SHP77 treated with DMSO at 0.1 percent for 48 hours (cell line): ENCODE data around the gene ZNF490.
"Not testable (repeated sequence)": the region's sequence is repeated elsewhere in the genome, so short reads cannot be mapped to it uniquely, and the experiment has no call there.

Experiments used
- DNase-seq: peaks from one replicate; lab custom pipeline; 2025; lab: John Stamatoyannopoulos, UW

ZNF490 gene

DNA sequence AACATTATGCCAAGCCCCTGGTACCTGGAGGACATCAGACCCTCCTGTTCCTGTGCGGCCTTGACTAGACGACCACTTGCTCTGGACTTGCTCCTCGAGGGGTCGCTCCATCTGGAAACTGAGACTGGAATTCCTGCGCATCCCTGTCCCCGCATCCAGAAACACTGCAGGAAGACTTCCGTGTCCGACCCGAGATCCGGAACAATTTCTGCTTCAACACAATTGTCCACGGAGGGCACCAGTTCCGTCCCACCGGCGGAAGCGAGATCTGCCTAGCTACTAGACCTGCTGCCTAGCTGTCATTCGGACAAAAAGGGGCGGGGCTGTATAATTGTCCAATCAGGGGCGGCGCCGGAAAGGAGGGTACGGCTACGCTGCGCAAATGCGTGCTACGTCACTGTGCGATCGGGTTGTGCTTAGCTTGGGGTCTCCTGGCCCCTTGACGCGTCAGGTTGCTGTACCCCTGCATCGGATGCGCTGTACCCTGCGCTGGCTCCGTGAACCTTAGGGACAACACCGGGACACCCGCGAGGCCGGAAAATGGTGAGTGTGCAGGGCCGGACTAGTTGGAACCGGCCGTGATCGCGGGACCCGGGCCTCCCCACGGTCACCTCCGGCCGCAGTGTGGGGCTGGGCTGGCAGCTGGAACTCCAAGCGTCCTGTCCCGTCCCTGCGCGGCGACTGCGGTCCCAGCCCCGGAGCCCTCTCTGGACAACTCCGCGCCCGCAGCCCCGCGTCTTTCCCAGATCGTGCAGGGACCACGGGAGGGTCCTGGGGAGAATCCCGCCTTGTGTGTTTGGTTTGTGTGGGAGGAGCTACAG lies at the start of gene ZNF490, which contains the start of gene ZNF791:
TSS of gene ZNF490 (minus strand) at position 274 of the 821 bp plus-strand sequence. CDS start at position 141, 133 bp downstream.
TSS of gene ZNF791 (plus strand) at position 381 of the 821 bp plus-strand sequence. CDS start at position 541, 160 bp downstream.
- DNase-seq: peak; percentile 90

DNA sequence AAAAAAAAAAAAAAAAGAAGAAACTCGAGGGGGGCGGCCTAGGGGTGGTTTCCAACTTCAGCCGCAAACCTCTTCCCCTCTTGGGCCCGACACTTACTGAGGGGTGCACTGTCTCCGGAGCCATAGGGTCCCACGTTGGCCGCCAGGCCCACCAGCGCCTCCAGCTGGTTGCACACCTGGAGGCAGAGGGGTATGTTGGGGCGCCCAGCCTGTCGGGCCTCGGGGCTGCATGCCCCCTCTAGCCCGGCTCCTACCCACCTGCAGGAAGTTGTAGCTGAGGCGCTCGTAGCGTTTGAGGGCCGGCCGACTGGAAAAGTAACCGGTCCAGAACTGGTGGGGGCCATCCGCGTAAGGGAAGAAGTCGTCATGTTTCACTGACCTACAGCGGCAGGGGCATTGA lies 47.4 kb upstream of the ZNF490 start:
- no peak for DNase-seq

DNA sequence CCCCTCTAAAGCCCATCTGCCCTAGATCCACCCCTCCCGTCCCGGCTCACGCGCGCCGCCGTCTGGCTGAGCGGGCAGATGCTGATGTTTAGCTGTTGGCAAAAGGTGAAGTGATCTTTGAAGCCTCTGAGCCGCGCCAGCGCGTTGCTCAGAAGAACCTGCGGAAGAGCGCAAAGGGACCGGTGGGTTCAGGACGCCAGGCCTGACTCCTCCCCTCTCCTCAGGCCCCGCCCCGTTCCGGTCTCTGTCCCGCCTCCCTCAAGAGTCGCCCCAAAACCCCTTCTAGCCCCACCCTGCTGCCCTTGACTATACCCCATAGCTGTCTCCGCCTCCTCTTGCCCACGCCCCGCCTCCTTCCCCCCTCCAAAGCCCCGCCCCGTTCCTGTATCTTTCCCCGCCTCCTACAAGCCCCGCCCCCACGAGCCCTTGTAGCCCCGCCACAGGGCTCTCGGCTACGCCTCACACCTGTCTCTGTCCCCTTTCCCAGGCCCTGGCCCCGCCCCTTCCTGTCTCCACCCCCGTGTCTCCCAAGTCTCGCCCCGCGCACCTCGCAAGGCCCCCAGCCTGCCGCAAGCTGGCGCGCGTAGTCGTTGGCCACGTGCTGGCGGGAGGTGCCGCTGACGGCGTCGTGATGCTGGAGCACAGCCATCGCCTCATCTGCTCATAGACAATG lies 46.4 kb upstream of the ZNF490 start:
- DNase-seq: no peak

DNA sequence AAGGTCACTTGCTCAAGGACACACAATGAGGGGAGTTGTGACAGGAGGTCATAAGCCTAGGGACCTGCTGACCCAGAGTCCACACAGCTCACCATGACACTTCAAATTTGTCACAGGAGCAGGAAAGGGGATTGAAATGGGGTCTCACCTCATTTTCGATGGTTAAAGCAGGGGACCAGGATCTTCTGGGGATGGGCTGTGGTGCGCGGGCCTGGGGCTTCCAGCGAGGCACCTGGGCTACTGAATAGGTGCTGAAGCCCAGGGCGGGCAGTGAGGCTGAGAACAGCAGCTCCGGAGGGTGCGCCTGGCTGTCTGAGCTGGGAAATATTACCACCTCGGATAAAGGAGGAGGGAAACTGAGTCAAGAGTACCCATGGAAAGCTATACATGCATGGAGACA lies 44.9 kb upstream of the ZNF490 start:
- DNase-seq: no peak

DNA sequence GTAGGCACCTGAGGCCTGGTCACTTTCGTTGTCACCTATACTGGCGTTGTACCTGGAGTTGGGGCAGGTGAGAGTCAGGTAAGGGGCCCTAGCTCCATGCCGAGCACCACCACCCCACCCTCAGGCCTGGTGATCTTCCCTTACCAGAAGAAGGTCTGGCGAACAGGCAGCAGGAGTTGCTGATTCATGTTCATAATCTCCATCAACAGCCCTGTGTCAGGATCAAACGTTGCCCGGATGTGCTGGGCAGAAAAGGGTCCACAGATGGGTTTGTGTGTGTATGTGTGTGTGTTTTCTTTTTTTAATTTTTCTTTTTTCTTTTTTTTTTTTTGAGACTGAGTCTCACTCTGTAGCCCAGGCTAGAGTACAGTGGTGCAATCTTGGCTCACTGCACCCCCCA lies 41.6 kb upstream of the ZNF490 start:
- no peak for DNase-seq

DNA sequence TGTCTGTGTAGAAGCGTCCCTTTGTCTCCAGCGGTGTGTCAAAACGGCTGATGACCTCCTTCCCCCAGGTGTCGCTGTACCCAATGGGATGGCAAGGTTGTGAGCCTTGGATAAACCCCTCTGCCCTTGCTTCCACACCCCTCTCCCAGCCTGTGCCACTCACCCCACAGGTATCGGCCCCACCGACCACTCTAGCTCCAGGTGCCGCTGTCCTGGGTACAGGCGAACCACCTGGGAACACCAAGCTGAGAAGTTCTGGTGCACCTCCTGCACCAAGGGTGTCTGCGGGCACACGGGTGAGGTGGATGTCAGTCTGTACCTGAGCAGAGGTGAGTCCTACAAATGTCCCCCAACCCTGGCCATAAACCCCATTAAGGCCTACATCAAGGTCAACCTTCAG lies 39.3 kb upstream of the ZNF490 start:
- DNase-seq: no peak

DNA sequence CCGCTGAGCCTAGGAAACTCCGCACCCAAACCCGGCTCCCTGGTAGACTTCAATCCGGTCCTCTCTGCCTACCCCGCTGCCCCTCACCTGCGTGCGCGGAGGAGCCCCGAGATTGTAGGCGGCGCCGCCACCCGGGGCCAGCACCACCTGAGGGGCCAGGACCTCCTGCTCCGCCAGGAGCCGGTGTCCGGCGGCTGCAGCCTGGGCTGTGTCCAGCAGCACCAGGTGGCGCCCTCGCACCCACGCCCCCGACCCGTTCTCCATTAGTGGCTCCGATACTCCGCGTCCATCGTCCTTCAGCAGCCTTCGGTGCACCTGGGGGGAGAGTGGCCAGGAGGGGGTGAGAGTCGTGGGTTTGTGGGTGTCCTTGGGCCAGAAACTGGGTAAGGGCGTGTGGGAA lies 37.5 kb upstream of the ZNF490 start:
- no peak for DNase-seq

DNA sequence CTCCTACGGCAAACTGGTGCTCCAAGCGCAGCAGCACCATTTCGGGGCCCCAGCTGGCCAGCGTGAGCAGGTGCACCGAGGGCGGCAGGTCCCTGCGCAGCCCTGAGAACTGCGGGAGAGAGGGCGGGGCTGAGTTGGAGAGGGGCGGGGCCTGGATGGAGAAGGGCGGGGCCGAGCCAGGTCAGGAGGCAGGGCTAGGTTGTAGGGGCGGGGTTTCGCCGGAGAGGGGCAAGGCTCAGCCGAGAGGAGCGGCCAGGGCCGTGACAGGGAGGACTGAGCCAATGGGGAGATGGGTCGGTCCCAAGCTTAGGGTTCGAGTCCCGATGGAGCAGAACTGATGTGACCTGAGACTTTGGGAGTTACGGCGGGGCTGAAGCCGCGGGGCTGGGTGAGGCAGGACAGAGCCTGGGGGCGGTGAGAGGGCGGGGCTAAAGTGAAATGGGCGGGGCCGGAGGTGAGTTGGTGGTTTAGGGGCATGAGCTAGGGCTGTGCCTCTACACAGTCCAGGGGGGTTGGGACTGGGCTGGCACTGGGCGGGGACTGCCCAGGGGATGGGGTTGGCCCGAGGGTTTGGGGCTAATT lies 37.0 kb upstream of the ZNF490 start:
- DNase-seq: no peak

DNA sequence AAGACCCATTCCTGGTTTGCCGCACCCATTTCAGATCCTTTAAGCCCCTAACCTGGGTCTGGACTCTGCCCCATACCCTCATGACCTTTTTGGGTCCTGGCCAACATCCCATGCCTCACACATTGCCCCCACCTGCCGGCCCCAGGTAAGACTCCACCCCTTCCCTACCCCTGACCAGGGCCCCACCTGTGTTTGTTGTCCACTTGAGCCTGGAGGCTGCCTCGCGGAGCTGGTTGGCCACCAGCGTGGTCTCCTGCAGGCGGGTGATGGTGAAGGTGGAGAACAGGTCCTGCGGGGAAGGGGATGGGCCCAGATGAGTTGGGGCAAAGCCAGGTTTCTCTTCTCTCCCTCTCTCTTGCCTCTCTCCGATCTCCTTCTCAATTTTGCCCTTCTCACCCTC lies 36.4 kb upstream of the ZNF490 start:
- DNase-seq: no peak

DNA sequence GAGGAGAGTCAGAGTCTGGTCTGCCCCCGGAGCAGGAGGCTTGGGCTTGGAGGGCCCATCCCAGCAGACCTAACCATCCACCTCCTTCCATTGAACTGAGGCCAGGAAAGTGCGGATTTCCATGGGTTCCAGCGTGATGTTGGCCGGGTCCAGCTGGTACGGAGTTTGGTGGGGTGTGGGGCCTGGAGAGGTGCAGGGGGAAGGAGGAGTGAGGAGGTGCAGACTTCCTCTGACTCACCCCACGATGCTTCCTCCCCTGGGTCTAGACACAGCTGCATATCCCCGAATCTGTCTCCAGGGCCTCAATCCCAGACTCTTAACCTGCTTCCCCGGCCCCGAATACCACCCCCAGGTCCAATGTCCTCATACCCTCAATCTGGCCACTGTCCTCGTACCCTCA lies 35.9 kb upstream of the ZNF490 start:
- no peak for DNase-seq

DNA sequence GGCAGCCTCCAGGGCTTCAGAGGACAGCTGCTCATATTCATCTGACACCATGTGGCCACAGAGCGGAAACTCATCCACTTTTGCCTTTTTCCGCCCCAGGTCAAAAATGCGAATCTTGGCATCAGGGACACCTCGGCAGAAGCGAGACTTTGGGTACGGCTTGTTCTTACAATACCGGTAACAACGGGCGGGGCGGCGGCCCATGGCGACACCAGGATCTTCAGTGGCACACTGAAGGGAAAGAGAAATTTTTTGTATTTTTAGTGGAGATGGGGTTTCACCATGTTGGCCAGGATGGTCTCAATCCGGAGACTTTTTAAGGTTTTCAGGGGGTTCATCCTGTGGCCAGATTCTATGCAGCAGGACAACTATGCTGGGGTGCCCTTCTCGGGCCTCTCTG lies 33.1 kb upstream of the ZNF490 start:
- not testable (repeated sequence) for DNase-seq

DNA sequence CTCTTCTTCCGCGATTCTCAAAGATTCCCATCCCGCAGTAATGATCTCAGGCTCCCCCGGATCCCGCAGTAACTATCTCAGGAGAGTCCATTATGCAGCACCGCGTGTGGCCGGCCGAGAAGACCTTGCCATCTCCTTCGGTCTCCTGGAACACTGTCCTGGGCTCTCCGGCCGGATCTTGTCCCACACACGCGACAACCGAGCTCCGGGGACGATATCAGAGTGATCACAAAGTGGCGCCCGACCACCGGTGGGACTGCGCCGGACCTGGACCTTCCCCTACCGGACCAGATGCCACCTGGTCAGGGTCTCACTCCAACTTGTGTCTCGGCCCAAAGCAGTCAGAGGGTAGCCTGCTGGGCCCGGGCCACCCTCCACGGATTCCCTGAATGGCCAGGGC lies 31.9 kb upstream of the ZNF490 start:
- DNase-seq: no peak

DNA sequence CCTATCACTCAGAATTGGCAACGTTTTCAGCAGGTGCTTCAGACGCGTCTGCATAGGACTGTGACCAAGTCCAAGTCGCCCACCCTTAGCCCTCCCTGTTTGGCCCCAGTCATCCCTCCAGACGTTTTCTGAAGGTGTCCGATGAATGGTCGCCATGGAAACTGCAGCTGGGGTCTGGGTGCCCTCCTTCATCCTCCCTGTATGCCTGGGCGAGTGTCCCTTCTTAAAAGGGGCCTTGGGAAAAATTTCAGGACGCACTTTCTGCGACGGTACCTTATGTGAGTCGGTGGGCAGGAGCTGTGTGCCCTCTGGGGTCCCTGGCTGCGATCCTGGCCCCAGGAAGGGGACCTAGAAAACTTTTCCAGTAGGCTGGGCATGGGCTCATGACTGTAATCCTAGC lies 30.8 kb upstream of the ZNF490 start:
- no peak for DNase-seq

DNA sequence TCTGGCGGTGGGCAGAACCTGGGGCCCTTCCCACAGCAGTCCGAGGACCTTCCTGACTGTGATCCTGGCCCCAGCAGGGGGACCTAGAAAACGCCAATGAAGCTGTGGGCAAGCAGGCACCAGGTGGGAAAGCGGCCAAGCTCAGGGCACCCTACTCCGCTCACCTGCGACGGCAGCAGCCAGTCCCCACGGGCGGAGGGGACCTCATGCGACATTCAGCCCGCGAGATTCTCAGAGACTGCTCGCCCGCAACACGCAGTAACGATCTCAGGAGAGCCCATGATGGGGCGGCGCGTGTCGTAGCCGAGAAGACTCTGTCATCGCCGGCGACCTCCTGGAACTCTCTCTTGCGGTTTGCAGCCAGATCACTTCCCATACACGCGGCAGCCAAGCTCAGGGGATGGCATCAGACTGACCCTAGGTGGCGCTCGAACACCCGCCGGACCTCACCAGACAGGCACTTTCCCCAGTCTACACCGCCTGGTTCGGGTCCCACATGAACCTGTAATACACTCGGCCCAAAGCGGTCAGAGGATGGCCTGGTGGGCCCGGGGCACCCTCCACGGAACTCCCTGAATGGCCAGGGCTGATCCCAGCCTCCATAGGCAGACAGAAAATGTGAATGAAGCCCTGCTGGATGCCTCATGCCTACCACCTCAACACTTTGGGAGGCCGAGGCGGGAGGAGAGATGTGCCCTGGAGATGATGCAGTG lies 29.4 kb upstream of the ZNF490 start:
- no peak for DNase-seq

DNA sequence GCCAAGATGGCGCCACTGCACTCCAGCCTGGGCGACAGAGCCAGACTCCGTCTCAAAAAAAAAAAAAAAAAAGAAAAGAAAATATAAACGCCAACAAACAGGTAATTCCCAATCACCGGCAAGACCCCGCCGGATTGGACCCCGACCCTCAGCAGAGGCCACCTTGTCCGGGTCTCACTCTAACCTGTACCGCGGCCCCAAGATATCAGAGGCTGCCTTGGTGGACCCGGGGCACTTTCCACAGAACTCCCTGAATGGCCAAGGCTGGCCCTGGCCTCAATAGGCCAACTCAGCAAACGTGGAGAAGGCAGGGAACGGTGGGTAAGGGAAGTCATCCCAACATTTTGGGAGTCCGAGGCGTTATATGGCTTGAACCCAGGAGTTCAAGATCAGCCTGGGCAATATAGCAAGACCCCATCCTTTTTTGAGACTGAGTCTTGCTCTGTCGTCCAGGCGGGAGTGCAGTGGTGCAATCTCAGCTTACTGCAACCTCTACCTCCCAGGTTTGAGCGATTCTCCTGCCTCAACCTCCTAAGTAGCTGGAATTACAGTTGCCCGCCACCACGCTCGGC lies 28.1 kb upstream of the ZNF490 start:
- no peak for DNase-seq

DNA sequence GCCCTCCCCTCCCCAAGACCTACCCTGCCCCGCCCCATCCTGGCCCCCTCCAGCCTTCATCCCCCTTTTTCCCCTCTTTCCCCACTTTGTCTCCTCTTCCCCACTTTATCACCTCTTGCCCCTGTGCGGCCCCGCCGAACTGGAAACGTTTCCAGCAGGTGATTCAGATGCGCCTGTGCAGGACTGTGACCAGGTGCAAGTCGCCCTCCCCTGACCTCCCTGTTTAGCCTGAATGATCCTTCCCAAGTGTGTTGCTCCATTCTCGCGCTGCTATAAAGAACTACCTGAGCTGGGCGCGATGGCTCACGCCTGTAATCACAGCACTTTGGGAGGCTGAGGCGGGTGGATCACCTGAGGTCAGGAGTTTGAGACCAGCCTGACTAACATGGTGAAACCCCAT lies 26.0 kb upstream of the ZNF490 start:
- DNase-seq: no peak

DNA sequence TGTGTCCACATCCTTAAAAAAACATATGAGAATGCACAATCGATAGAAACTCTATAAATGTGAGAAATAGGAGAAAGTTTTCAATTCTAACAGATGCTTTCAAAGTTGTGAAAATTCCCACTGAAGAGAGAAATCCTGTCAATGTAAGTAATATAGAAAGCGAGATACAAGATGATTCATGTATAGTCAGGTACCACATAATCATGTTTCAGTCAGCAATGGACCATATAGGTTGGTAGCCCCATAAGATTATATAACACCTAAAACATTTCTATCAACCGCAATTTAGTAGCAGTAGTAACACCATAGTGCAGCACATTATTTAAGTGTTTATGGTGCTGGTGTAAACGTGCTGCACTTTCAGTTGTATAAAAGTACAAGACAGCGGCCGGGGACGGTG lies 18.6 kb upstream of the ZNF490 start:
- no peak for DNase-seq

DNA sequence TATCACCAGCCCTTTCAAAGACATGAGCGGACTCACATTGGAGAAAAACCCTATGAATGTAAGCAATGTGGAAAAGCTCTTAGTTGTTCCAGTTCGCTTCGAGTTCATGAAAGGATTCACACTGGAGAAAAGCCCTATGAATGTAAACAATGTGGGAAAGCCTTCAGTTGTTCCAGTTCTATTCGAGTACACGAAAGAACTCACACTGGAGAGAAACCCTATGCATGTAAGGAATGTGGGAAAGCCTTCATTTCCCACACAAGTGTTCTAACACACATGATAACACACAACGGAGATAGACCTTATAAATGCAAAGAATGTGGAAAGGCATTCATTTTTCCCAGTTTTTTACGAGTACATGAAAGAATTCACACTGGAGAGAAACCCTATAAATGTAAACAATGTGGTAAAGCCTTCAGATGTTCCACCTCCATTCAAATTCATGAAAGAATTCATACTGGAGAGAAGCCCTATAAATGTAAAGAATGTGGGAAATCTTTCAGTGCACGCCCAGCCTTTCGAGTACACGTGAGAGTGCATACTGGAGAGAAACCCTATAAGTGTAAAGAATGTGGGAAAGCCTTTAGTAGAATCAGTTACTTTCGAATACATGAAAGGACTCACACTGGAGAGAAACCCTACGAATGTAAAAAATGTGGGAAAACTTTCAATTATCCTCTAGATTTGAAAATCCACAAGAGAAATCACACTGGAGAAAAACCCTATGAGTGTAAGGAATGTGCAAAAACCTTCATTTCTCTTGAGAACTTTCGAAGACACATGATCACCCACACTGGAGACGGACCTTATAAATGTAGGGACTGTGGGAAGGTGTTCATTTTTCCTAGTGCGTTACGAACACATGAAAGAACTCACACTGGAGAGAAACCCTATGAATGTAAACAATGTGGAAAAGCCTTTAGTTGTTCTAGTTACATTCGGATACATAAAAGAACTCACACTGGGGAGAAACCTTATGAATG lies 17.7 kb upstream of the ZNF490 start:
- no peak for DNase-seq

DNA sequence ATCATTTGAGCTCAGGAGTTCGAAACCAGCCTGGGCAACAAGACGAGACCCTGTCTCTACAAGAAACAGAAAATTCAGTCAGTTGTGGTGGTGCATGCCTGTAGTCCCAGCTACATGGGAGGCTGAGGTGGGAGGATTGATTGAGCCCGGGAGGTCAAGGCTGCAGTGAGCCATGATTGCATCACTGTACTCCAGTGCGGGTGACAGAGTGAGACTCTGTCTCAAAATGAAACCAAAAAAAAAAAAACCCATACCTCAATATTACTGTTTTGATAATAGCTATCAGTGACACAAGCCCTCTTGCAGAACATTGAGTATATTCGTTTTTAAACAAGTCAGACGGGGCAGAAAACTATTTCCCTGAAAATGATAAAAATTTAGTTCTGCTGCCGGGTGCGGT lies 16.3 kb upstream of the ZNF490 start:
- no peak for DNase-seq

DNA sequence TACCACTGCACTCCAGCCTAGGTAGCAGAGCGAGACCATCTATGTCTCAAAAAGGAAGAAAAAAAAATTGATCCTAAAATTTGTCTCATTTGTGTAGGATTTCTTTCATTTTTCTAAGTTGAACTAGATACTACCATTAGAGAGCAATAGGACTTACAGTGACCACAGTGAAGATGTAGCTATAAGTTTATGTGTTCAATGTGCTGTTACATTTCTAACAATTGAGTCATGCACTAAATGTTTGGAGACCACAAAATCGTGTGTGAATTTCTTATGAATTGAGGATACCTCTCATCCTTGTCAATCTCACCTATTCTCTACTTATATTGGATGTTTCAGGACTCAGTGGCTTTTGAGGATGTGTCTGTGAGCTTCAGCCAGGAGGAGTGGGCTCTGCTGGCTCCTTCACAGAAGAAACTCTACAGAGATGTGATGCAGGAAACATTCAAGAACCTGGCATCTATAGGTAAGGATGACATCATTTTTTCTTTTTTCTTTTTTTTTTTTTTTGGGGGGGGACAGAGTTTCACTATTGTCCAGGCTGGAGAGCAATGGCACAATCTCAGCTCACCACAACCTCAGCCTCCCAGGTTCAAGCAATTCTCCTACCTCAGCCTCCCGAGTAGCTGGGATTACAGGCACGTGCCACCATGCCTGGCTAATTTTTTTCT lies 12.9 kb upstream of the ZNF490 start:
- DNase-seq: no peak
